SKM-1 (cell line): Measurements from ENCODE around the gene URM1.

ENCODE experiments used
- DNase-seq: peaks from one replicate; lab custom pipeline; 2025; ENCODE audit not compliant: unreplicated experiment; lab: John Stamatoyannopoulos, UW

Gene URM1

GRCh38 chr9:128344931-128345605 lies 26.1 kb upstream of the URM1 start:
- no peak for DNase-seq

GRCh38 chr9:128349125-128349524 lies 22.0 kb upstream of the URM1 start:
- DNase-seq = no peak

DNA sequence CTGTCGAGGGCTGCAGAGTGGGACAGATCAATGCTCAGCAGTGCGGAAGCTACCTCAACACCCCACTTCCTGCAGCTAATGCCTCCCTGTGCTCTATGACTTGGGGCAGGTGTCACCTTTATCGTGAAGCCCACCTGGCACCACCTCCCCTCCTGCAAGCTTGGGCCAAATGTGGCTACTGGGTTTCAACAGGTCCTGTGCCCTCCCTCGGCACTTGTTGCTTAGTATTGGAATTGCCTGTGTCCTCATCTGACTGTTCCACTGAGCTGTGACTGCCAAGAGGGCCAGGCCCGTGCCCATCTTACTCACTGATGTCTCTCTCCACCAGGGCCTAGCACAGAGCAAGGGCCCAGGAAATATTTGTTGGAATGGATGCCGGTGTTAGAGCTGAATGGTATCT lies 21.4 kb upstream of the URM1 start:
- no peak for DNase-seq

GRCh38 chr9:128355451-128355850 lies 15.7 kb upstream of the URM1 start:
- DNase-seq = no peak

GRCh38 chr9:128358090-128358489 lies 13.1 kb upstream of the URM1 start:
- no peak for DNase-seq

DNA sequence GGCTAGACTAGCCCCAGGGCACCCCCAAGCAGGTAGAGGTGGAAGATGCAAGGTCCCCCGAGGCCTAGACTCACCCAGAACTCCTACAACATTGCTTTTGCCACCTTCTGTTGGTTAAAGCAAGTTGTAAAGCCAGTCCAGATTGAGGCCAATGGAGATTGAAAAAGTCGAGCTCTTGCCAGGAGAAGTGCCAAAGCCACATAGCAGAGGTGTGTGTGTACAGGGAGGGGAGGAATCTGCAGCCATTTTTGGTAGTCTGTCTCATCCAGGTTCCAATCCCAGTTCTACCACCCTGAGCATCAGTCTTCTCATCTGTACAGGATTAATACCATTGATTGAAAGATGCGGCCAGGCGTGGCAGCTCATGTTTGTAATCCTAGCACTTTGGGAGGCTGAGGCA lies 12.3 kb upstream of the URM1 start:
- DNase-seq = no peak

GRCh38 chr9:128360826-128361225 lies 10.3 kb upstream of the URM1 start:
- DNase-seq = no peak

DNA sequence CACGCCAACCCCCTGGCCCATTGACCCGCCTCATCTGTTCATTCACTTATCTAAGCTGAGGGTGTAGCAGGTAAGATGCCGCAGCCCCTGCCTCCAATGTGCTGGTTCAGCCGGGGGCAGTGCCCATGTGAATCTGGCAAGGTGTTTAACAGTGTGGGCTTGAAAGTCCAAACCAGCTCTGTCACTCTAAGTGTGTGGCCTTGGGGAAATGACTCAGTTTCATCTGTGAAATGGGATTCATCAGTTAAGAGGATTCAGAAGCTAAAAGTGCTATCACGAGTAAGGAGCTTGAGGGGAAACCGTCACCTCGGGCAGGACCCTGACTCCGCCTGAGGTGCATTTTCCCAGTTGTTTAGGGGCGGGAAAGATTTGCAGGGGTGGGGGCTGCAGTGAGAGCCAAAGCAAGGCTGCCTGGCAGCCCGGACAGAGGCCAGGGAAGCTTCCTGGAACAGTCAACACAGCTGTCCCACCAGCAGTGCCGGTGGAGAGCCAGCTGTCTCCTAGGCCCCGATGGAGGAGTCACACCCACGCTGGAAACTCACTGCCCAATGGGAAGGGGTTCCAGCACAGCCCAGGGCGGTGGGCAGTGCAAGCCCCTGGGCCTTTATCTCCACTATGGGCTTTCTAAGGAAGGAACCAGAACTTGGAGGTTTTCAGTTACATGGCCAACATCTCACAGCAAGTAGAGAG lies 9.7 kb upstream of the URM1 start:
- DNase-seq = no peak

GRCh38 chr9:128361986-128362646 lies 9.1 kb upstream of the URM1 start:
- peak; percentile 59 for DNase-seq

- no peak for DNase-seq
Observed at GRCh38 chr9:128362774-128363173, 8.4 kb upstream of the URM1 start.

GRCh38 chr9:128365525-128365924 lies 5.6 kb upstream of the URM1 start:
- no peak for DNase-seq

GRCh38 chr9:128369024-128369706 lies 2.0 kb upstream of the URM1 start:
- no peak for DNase-seq

- no peak for DNase-seq
Observed at GRCh38 chr9:128370367-128370751, 815 bp upstream of the URM1 start.

DNA sequence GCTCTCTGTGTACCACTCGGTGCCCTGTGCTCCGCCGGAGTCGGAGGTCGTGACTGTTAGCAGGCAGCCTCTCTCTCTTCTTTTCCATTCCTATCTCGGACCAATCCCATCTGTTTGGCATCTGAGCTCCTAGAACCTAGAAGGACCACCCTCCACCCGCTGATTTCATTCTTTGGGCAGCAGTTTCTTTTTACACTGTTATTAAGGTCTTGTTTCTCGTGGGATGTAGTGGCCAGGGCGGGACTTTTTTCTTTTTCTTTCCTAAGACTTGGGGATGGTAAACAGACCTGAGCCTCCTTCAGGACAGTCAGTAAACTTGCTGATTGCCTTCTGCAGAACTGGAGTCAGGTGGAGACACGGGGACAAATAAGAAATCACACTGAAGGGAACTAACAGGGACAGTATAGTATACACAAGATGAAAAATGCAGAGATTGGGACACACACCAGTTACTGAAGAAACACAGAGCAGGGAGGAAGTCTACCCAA lies 500 bp downstream of the URM1 start:
- DNase-seq = no peak

DNA sequence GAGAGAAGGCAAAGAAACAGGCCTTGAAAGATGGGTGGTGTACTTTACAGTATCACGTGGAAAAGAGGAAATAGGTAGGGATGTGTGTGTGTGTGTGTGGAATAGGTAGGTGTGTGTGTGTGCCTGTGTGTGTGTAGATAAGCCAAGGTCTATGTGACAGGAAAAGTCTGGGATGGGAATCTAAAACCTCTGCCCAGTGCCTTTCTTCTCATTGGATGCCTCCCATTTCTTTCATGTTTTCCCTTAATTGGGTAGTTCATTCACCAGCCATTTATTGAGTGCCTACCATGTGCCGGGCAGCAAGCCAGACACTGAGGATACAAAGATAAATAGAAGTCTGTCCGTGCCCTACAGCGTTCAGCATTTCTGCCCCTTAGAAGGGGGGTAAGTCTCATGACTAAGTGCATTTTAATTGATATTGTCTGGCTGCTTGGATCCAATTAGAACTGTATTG lies 1.0 kb downstream of the URM1 start:
- no peak for DNase-seq

DNA sequence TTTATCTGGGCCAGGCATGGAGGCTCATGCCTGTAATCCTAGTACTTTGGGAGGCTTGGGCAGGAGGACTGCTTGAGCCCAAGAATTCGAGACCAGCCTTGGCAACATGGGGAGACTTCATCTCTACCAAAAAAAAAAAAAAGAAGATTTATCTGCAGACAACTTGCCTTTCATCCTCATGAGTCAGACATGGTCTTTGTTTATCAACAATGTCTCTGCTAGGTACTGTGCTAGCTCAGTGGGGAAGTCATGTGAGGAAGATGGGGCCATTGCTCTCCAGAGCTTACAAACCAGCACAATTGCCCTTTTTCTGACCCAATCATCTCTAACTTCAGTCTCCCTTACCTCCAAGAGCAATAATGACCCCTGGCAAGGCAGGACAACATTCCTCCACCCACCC lies 1.6 kb downstream of the URM1 start:
- DNase-seq = no peak

- DNase-seq = no peak
Observed at GRCh38 chr9:128374221-128374675, 3.1 kb downstream of the URM1 start.

GRCh38 chr9:128375865-128376264 lies 4.7 kb downstream of the URM1 start:
- DNase-seq = no peak

DNA sequence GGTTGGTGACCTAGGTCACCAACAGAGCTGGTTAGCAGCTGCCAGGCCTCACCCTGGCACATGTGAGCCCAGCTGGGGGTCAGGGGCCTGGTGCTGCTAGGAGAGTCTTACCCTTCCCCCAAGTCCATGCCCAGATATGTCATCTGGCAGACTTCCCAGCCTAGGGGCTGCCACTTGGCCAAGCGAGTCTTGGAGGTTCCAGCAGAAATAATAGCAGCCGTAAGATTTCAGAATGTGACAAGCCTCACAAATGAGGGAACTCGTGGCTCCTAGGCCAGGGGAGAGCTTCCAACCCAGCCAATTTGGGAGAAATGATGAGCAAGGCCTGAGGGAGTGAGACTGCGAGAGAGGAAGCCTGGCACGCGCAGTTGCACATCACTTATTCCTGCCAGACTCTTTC lies 11.1 kb downstream of the URM1 start:
- DNase-seq = no peak

- DNase-seq = no peak
Observed at GRCh38 chr9:128383007-128383753, 12.0 kb downstream of the URM1 start.

DNA sequence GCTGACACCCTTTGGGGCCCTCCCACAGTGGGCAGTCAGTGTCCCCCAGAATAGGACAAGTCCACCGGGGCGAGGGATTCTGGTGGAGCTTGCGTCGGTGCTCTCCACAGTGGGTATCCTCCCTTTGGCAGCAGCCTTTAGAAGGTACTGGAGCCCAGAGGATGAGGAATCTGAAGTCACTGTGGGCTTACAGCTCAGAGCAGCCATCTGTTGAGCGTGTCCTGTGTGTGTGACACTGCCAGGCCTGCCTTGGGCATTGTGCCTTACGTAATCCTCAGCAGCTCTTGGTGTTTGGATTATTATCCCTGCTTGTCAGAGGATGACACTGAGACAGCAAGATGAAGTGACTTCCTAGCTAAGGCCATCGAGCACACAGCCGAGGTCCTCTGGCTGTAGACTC lies 12.6 kb downstream of the URM1 start:
- no peak for DNase-seq
